HFF-Myc (cell line): ENCODE results near the gene HOXB7.

Experiments
- DNase-seq: peaks from one replicate; pipeline ENCODE4 v3.0.0-alpha.2; 2011; ENCODE audit warnings: low read depth; ENCODE audit errors: extremely low read depth
- H3K4me3 ChIP-seq: replicated peaks from 2 replicates; pipeline ENCODE4 v1.5.1; 2011; ENCODE audit warnings: low read depth, mild to moderate bottlenecking, control low read depth, low read length
- CTCF ChIP-seq: IDR thresholded peaks from 2 replicates; pipeline ENCODE4 v1.5.1; 2012; ENCODE audit warnings: mild to moderate bottlenecking, low read depth, low read length, control low read depth; ENCODE audit errors: missing control alignments

The HOXB7 gene

GRCh38 chr17:48571024-48571818 lies 39.6 kb downstream of the HOXB7 start:
- no peak for TF ChIP-seq CTCF
- no peak overlapping the region for H3K4me3 ChIP-seq
- no peak for DNase-seq

GRCh38 chr17:48570325-48571023 lies 40.3 kb downstream of the HOXB7 start:
- TF ChIP-seq CTCF = no peak
- no peak overlapping the region for H3K4me3 ChIP-seq
- no peak for DNase-seq

GRCh38 chr17:48569674-48570324 lies 41.0 kb downstream of the HOXB7 start:
- H3K4me3 ChIP-seq = no peak overlapping the region
- DNase-seq = no peak
- no peak for TF ChIP-seq CTCF

GRCh38 chr17:48569240-48569582 lies 41.6 kb downstream of the HOXB7 start:
- H3K4me3 ChIP-seq = no peak overlapping the region
- TF ChIP-seq CTCF = no peak
- no peak for DNase-seq

GRCh38 chr17:48568499-48569239 lies 42.1 kb downstream of the HOXB7 start:
- no peak overlapping the region for H3K4me3 ChIP-seq
- DNase-seq = no peak
- no peak for TF ChIP-seq CTCF

- TF ChIP-seq CTCF = no peak
- DNase-seq = no peak
- no peak overlapping the region for H3K4me3 ChIP-seq
Measured at GRCh38 chr17:48567646-48568354, 43.0 kb downstream of the HOXB7 start.
